ENCODE data around the gene THAP4. TPM values are rescaled to one million over a fixed set of nuclear protein-coding genes. Genes with fewer than 3 reads are reported as not detected.

THAP4 gene
- polyA plus RNA-seq, 4 donors, result 35.4 to 101 (median 71.5) TPM

DNA sequence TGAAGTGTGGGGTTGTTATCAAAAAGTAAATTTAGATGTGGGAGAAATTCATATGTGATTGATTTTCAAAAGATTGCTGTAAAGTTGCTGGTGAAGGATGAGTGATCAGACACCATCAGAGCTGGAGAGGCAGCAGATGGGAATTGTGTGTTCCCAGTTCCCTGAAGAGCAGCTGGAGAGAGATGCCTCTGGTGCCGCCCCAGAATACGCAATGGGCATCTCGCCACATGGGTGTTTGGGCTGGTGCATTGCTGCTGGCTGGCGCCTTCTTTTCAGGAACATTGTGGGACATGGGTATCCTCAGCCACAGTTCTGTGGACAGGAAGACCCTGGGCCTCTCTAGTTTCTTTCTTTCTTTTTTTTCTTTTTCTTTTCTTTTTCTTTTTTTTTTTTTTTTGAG is 12.4 kb upstream of the THAP4 start:
- no peaks in the 10 kb centered on the region for H3K27me3 ChIP-seq (ENCODE audit: control insufficient read depth in 3 of 3, insufficient read depth in 3 of 3, low read length in 3 of 3)
- DNase-seq (no peak), FAIRE-seq (no peak)
- H3K4me3 ChIP-seq (ENCODE audit: low read depth in 1 of 3, low read length in 3 of 3), result no peak overlapping the region
- peaks cover 0 to 2% (median 0%) of the 10 kb centered on the region in 3 donors for H3K4me1 ChIP-seq (ENCODE audit: control insufficient read depth in 3 of 3, insufficient read depth in 2 of 3, low read depth in 1 of 3, low read length in 2 of 3)
- peaks cover under 1 to 48% (median 11%) of the 10 kb centered on the region in 3 donors for H3K36me3 ChIP-seq (ENCODE audit: control insufficient read depth in 3 of 3, insufficient read depth in 2 of 3, low read depth in 1 of 3, low read length in 3 of 3)
- no peaks in the 10 kb centered on the region for H3K9me3 ChIP-seq (ENCODE audit: control insufficient read depth in 2 of 2, insufficient read depth in 1 of 2, low read depth in 1 of 2, low read length in 1 of 2)
- no peak overlapping the region for H3K27ac ChIP-seq (ENCODE audit: low read depth in 1 of 3, low read length in 2 of 3)
- WGBS, 3 donors, result 73 to 84% (median 80%) methylated on average over 4 of the region's 4 CpGs

DNA sequence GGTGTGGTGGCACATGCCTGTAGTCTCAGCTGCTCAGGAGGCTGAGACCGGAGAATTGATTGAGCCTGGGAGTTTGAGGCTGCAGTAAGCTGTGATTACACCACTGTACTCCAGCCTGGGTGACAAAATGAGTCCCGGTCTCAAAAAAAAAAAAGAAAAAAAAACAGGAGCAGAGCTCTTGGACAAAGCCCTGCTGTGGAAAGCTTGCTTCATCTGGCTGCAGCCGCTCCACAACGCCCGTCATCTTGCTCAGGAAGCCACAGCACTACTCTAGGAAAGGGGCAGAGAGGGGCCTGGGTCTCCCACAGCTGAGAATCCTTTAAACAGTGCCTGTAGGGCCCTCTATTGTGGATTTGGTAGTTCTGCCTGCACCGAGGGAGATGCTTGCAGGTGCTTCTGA is 11.5 kb upstream of the THAP4 start:
- no peak overlapping the region for H3K4me3 ChIP-seq (ENCODE audit: low read depth in 1 of 3, low read length in 3 of 3)
- no peaks in the 10 kb centered on the region for H3K27me3 ChIP-seq (ENCODE audit: control insufficient read depth in 3 of 3, insufficient read depth in 3 of 3, low read length in 3 of 3)
- no peak for DNase-seq
- no peaks in the 10 kb centered on the region for H3K9me3 ChIP-seq (ENCODE audit: control insufficient read depth in 2 of 2, insufficient read depth in 1 of 2, low read depth in 1 of 2, low read length in 1 of 2)
- no peak for FAIRE-seq
- H3K36me3 ChIP-seq (ENCODE audit: control insufficient read depth in 3 of 3, insufficient read depth in 2 of 3, low read depth in 1 of 3, low read length in 3 of 3), result peaks cover 0 to 47% (median 7%) of the 10 kb centered on the region in 3 donors
- peaks cover 0 to 2% (median 0%) of the 10 kb centered on the region in 3 donors for H3K4me1 ChIP-seq (ENCODE audit: control insufficient read depth in 3 of 3, insufficient read depth in 2 of 3, low read depth in 1 of 3, low read length in 2 of 3)
- H3K27ac ChIP-seq (ENCODE audit: low read depth in 1 of 3, low read length in 2 of 3), result no peak overlapping the region
- 81 to 84% (median 82%) methylated on average over 6 of the region's 6 CpGs for WGBS, 3 donors

- FAIRE-seq (no peak), DNase-seq (no peak)
- no peak overlapping the region for H3K27ac ChIP-seq (ENCODE audit: low read depth in 1 of 3, low read length in 2 of 3)
- WGBS, 3 donors, result 90 to 92% (median 92%) methylated on average over 14 of the region's 14 CpGs
- no peaks in the 10 kb centered on the region for H3K27me3 ChIP-seq (ENCODE audit: control insufficient read depth in 3 of 3, insufficient read depth in 3 of 3, low read length in 3 of 3)
- H3K4me1 ChIP-seq (ENCODE audit: control insufficient read depth in 3 of 3, insufficient read depth in 2 of 3, low read depth in 1 of 3, low read length in 2 of 3), result peaks cover 0 to 2% (median 2%) of the 10 kb centered on the region in 3 donors
- H3K9me3 ChIP-seq (ENCODE audit: control insufficient read depth in 2 of 2, insufficient read depth in 1 of 2, low read depth in 1 of 2, low read length in 1 of 2), result no peaks in the 10 kb centered on the region
- H3K4me3 ChIP-seq (ENCODE audit: low read depth in 1 of 3, low read length in 3 of 3), result no peak overlapping the region
- peaks cover 0 to 30% (median 0%) of the 10 kb centered on the region in 3 donors for H3K36me3 ChIP-seq (ENCODE audit: control insufficient read depth in 3 of 3, insufficient read depth in 2 of 3, low read depth in 1 of 3, low read length in 3 of 3)
Observed at GRCh38 chr2:241645915-241646645, 9.1 kb upstream of the THAP4 start.

DNA sequence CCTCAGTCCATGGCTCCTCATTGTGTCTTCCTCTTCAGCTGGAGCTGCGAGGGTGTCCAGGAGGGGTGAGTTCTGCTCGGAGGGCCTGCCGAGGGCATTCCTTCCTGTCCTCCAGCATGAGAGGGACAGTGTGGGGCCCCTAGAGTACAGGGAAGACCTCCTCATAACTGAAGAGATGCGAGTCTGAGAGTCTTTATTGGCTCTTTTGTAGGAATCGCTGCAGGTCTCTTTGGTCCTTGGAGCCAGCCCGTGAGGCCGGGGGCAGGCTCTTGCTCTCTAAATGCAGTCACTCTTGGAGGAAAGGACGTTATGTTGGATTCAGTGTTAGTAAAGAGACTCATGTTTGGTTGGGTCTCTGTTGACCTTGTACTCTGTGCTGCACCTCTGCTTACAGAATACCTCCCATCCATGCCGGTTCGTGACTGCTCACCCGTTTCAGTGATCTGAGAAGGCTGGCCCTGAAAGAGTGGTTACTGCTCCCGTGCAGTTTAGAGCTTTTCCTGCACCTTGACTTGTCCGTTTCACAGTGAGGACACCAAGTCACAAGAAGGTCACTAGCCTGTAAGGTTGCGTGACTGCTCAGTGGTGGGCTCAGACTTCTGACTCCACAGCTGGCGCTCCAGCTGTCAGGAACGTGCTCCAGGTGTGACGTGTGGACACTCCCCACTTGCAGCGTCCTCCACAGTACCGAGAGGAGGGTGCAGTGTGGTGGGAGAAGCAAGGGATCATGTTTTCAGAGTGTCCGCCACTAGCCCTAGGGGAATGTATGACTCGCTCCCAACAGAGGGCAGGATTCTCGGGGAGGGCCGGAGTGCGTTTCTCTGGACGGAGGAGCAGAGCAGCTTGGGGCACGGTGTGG is 8.3 kb upstream of the THAP4 start:
- no peak overlapping the region for H3K27ac ChIP-seq (ENCODE audit: low read depth in 1 of 3, low read length in 2 of 3)
- WGBS, 3 donors, result 90 to 91% (median 90%) methylated on average over 26 of the region's 26 CpGs
- H3K4me1 ChIP-seq (ENCODE audit: control insufficient read depth in 3 of 3, insufficient read depth in 2 of 3, low read depth in 1 of 3, low read length in 2 of 3), result peaks cover 0 to 2% (median 2%) of the 10 kb centered on the region in 3 donors
- peaks cover 0 to 28% (median 0%) of the 10 kb centered on the region in 3 donors for H3K36me3 ChIP-seq (ENCODE audit: control insufficient read depth in 3 of 3, insufficient read depth in 2 of 3, low read depth in 1 of 3, low read length in 3 of 3)
- H3K4me3 ChIP-seq (ENCODE audit: low read depth in 1 of 3, low read length in 3 of 3), result no peak overlapping the region
- H3K27me3 ChIP-seq (ENCODE audit: control insufficient read depth in 3 of 3, insufficient read depth in 3 of 3, low read length in 3 of 3), result no peaks in the 10 kb centered on the region
- FAIRE-seq, result no peak
- DNase-seq, result no peak
- no peaks in the 10 kb centered on the region for H3K9me3 ChIP-seq (ENCODE audit: control insufficient read depth in 2 of 2, insufficient read depth in 1 of 2, low read depth in 1 of 2, low read length in 1 of 2)

- DNase-seq (peak in 1 of 2 donors; percentile 31), FAIRE-seq (no peak)
- H3K4me1 ChIP-seq (ENCODE audit: control insufficient read depth in 3 of 3, insufficient read depth in 2 of 3, low read depth in 1 of 3, low read length in 2 of 3), result peaks cover 0 to 5% (median 4%) of the 10 kb centered on the region in 3 donors
- peaks cover 0 to 35% (median 0%) of the 10 kb centered on the region in 3 donors for H3K36me3 ChIP-seq (ENCODE audit: control insufficient read depth in 3 of 3, insufficient read depth in 2 of 3, low read depth in 1 of 3, low read length in 3 of 3)
- 15 to 54% (median 34%) methylated on average over 2 of the region's 2 CpGs for WGBS, 3 donors
- H3K9me3 ChIP-seq (ENCODE audit: control insufficient read depth in 2 of 2, insufficient read depth in 1 of 2, low read depth in 1 of 2, low read length in 1 of 2), result peaks cover 0 to 6% of the 10 kb centered on the region in 2 donors
- no peak overlapping the region for H3K27ac ChIP-seq (ENCODE audit: low read depth in 1 of 3, low read length in 2 of 3)
- no peak overlapping the region for H3K4me3 ChIP-seq (ENCODE audit: low read depth in 1 of 3, low read length in 3 of 3)
- H3K27me3 ChIP-seq (ENCODE audit: control insufficient read depth in 3 of 3, insufficient read depth in 3 of 3, low read length in 3 of 3), result no peaks in the 10 kb centered on the region
Observed at GRCh38 chr2:241641631-241642030, 4.7 kb upstream of the THAP4 start.

- Histone ChIP-seq H3K9me3 (ENCODE audit: control insufficient read depth in 2 of 2, insufficient read depth in 1 of 2, low read depth in 1 of 2, low read length in 1 of 2) (peaks cover 0 to 6% of the 10 kb centered on the region in 2 donors), H3K27ac (ENCODE audit: low read depth in 1 of 3, low read length in 2 of 3) (no peak overlapping the region), H3K36me3 (ENCODE audit: control insufficient read depth in 3 of 3, insufficient read depth in 2 of 3, low read depth in 1 of 3, low read length in 3 of 3) (peaks cover 0 to 29% (median 0%) of the 10 kb centered on the region in 3 donors), H3K4me1 (ENCODE audit: control insufficient read depth in 3 of 3, insufficient read depth in 2 of 3, low read depth in 1 of 3, low read length in 2 of 3) (peaks cover 6 to 8% (median 6%) of the 10 kb centered on the region in 3 donors), H3K27me3 (ENCODE audit: control insufficient read depth in 3 of 3, insufficient read depth in 3 of 3, low read length in 3 of 3) (no peaks in the 10 kb centered on the region), H3K4me3 (ENCODE audit: low read depth in 1 of 3, low read length in 3 of 3) (no peak overlapping the region)
- DNase-seq, result no peak
- WGBS, 3 donors, result 87 to 90% (median 90%) methylated on average over 8 of the region's 8 CpGs
- no peak for FAIRE-seq
Observed at GRCh38 chr2:241640165-241640795, 3.3 kb upstream of the THAP4 start.

GRCh38 chr2:241639385-241639784 is 2.4 kb upstream of the THAP4 start:
- Histone ChIP-seq H3K9me3 (ENCODE audit: control insufficient read depth in 2 of 2, insufficient read depth in 1 of 2, low read depth in 1 of 2, low read length in 1 of 2) (peaks cover 0 to 6% of the 10 kb centered on the region in 2 donors), H3K36me3 (ENCODE audit: control insufficient read depth in 3 of 3, insufficient read depth in 2 of 3, low read depth in 1 of 3, low read length in 3 of 3) (peaks cover 0 to 27% (median 0%) of the 10 kb centered on the region in 3 donors), H3K27ac (ENCODE audit: low read depth in 1 of 3, low read length in 2 of 3) (no peak overlapping the region), H3K4me1 (ENCODE audit: control insufficient read depth in 3 of 3, insufficient read depth in 2 of 3, low read depth in 1 of 3, low read length in 2 of 3) (peaks cover 6 to 8% (median 7%) of the 10 kb centered on the region in 3 donors), H3K4me3 (ENCODE audit: low read depth in 1 of 3, low read length in 3 of 3) (no peak overlapping the region), H3K27me3 (ENCODE audit: control insufficient read depth in 3 of 3, insufficient read depth in 3 of 3, low read length in 3 of 3) (no peaks in the 10 kb centered on the region)
- WGBS, 3 donors, result 97 to 98% (median 97%) methylated on average over 7 of the region's 7 CpGs
- FAIRE-seq (no peak), DNase-seq (no peak)

GRCh38 chr2:241638940-241639339 is 2.0 kb upstream of the THAP4 start:
- DNase-seq (no peak), FAIRE-seq (no peak)
- H3K4me1 ChIP-seq (ENCODE audit: control insufficient read depth in 3 of 3, insufficient read depth in 2 of 3, low read depth in 1 of 3, low read length in 2 of 3), result peaks cover 6 to 8% (median 7%) of the 10 kb centered on the region in 3 donors
- no peaks in the 10 kb centered on the region for H3K27me3 ChIP-seq (ENCODE audit: control insufficient read depth in 3 of 3, insufficient read depth in 3 of 3, low read length in 3 of 3)
- WGBS, 3 donors, result 97 to 99% (median 99%) methylated on average over 13 to 14 of the region's 14 CpGs
- H3K27ac ChIP-seq (ENCODE audit: low read depth in 1 of 3, low read length in 2 of 3), result no peak overlapping the region
- H3K9me3 ChIP-seq (ENCODE audit: control insufficient read depth in 2 of 2, insufficient read depth in 1 of 2, low read depth in 1 of 2, low read length in 1 of 2), result peaks cover 0 to 6% of the 10 kb centered on the region in 2 donors
- H3K36me3 ChIP-seq (ENCODE audit: control insufficient read depth in 3 of 3, insufficient read depth in 2 of 3, low read depth in 1 of 3, low read length in 3 of 3), result peaks cover 0 to 25% (median 0%) of the 10 kb centered on the region in 3 donors
- no peak overlapping the region for H3K4me3 ChIP-seq (ENCODE audit: low read depth in 1 of 3, low read length in 3 of 3)
